HG02870 (cell line): ENCODE data around the gene XBP1.
A peak's percentile ranks its signal among the peaks of the same experiment; 100 is the strongest.
"Not testable (repeated sequence)": the region's sequence is repeated elsewhere in the genome, so short reads cannot be mapped to it uniquely, and the experiment has no call there.

Experiments
- ATAC-seq: cut with Tn5 transposase; IDR thresholded peaks from one replicate; pipeline ENCODE4 v1.9.1; 2021; ENCODE audit warnings: mild to moderate bottlenecking, moderate library complexity; ENCODE audit not compliant: unreplicated experiment

The XBP1 gene

GRCh38 chr22:28793976-28794584, 6.3 kb downstream of the XBP1 start:
- ATAC-seq = no peak

- ATAC-seq = peak; percentile 27
Measured at GRCh38 chr22:28792491-28793383, 7.6 kb downstream of the XBP1 start.

GRCh38 chr22:28791841-28792490, 8.4 kb downstream of the XBP1 start:
- ATAC-seq = peak; percentile 71

GRCh38 chr22:28791124-28791523, 9.2 kb downstream of the XBP1 start:
- no peak for ATAC-seq

GRCh38 chr22:28788601-28789000, 11.8 kb downstream of the XBP1 start:
- ATAC-seq = no peak

- ATAC-seq = no peak
Measured at GRCh38 chr22:28783786-28784671, 16.3 kb downstream of the XBP1 start.

GRCh38 chr22:28780296-28780695, 20.1 kb downstream of the XBP1 start:
- ATAC-seq = no peak

GRCh38 chr22:28779833-28780232, 20.5 kb downstream of the XBP1 start:
- ATAC-seq = no peak

- no peak for ATAC-seq
Measured at GRCh38 chr22:28774378-28774777, 26.0 kb downstream of the XBP1 start.

GRCh38 chr22:28773461-28773867, 26.9 kb downstream of the XBP1 start:
- peak; percentile 25 for ATAC-seq

GRCh38 chr22:28772633-28773460, 27.5 kb downstream of the XBP1 start, which contains the start of gene CCDC117:
Gene CCDC117 (plus strand): TSS chr22:28772695. CDS start chr22:28772850, 155 bp downstream.
- peak; percentile 87 for ATAC-seq

- ATAC-seq = no peak
Measured at GRCh38 chr22:28771195-28771791, 29.1 kb downstream of the XBP1 start.

GRCh38 chr22:28769394-28770085, 30.8 kb downstream of the XBP1 start:
- ATAC-seq = no peak

GRCh38 chr22:28768701-28769393, 31.5 kb downstream of the XBP1 start:
- no peak for ATAC-seq

- no peak for ATAC-seq
Measured at GRCh38 chr22:28766628-28767027, 33.7 kb downstream of the XBP1 start.

GRCh38 chr22:28762000-28762399, 38.4 kb downstream of the XBP1 start:
- ATAC-seq = not testable (repeated sequence)

GRCh38 chr22:28761449-28761755, 39.0 kb downstream of the XBP1 start:
- ATAC-seq = no peak

- no peak for ATAC-seq
Measured at GRCh38 chr22:28759861-28760560, 40.4 kb downstream of the XBP1 start.
